Left hindlimb (tissue), 1 donor: Measurements from ENCODE around the gene GAP43.

Experiments used
- DNase-seq: peaks from one replicate; pipeline ENCODE4 v3.0.0-alpha.2; 2018

Gene GAP43

DNA sequence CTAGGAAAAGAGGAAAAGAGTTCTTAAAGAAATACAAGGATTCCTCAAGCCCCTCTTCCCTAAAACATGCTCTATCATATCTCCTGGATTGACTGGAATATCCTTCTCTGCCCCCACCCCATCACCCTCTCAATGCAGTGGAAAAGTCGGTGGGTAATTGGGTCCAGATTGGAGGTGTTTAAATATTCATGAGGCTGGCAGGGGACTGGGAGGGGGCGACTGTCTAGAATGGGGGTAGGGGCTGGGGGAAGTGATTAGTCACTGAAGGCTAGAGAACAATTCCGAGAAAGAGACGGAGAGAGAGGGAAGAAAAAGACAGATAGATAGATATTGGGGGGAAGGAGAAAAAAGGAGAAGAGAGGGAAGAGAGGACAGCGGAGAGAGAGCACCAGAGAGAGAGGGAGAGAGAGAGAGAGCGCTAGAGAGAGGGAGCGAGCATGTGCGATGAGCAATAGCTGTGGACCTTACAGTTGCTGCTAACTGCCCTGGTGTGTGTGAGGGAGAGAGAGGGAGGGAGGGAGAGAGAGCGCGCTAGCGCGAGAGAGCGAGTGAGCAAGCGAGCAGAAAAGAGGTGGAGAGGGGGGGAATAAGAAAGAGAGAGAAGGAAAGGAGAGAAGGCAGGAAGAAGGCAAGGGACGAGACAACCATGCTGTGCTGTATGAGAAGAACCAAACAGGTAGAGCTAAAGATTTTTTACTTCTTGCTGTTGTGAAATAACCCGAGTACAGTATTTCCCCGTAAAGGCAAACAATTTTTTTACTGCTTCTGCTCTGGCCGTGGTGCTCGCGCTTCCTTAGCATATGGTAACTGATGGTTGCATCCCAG lies at the start of gene GAP43:
Gene GAP43, plus strand, starts transcription at position 467 of the 825 bp plus-strand sequence. Its CDS starts 180 bp downstream, at position 647.
- peak; percentile 62 for DNase-seq

DNA sequence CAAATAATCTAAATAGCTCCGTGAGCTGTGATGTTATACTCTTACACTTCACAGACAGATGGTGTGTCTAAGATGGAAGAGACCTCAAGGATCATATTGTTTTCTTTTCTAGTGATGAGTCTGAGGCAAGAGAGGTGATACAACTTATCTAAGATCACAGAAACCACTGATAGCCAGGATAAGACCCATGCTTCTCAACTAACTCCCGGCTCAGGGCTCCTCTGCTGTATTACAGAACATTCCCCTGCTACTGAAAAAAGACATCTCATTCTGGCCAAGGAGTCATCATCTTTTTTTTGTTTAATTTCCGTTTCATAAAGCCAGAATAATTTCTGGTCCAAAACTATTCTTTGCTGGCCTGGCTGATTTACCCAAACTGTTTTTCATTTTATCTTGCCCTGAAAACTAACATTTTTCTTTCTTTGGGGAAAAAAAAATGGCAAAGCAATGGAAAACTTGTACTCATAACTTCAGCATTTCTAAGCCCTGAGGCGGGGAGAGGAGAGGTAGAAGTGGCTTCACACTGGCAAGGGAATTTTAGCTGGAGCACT lies 46.9 kb upstream of the GAP43 start:
- no peak for DNase-seq

DNA sequence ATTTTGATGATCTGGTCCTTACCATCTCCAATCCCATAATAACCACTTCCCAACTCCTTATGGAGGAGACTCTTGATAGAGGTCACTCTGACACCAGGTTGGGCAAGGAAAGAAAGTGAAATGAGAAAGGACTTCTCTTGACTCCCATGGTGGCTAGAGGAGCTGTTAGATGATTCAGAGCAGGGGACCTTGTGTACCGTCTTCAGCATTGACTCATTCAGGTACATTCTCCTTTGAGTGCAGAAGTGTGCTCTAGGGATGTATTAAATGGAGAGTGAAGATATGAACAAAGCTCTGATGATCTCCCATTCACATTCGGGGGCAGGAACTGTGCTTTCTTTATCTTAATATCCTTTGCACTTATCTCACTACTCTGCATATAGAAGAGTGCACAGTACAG lies 46.3 kb upstream of the GAP43 start:
- DNase-seq, result no peak

- no peak for DNase-seq
Observed at GRCh38 chr3:115578331-115578730, 45.0 kb upstream of the GAP43 start.

GRCh38 chr3:115580566-115580965 lies 42.7 kb upstream of the GAP43 start:
- no peak for DNase-seq

DNA sequence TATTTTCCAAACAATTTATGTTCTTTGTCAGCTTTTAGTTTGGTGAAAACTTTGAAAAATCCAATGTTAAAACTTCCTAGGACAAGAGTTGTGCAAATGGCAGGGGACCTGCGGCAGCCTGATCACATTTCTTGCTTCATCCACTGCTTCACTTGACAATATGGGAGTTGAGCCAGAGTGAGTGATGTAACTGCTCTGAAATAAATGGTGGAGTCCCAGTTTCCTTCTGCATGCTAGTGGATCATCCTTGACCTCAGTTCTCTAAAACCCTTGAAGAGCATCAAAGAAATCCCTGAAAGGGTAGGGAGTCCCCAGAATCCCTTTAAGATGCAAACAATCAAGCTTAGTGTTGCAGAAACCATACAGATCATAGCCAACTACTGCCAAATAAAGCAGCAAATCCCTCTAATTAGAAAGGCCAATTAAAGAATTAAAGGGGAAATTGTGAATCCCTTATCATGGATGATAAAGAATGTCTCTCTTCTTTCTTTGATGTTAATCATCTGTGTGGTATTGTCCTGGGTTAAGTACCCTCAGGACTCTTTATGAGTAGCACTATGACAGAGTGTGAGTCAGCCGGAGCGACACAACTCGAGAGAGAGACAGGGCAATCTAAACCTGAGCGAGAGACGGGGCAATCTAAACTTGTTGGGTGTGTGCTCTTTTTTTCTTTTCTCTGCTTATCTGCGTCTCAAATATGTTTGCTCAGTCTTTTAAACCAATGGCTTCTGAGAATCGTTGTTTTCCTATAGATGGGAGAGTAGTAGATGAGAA lies 41.8 kb upstream of the GAP43 start:
- no peak for DNase-seq

DNA sequence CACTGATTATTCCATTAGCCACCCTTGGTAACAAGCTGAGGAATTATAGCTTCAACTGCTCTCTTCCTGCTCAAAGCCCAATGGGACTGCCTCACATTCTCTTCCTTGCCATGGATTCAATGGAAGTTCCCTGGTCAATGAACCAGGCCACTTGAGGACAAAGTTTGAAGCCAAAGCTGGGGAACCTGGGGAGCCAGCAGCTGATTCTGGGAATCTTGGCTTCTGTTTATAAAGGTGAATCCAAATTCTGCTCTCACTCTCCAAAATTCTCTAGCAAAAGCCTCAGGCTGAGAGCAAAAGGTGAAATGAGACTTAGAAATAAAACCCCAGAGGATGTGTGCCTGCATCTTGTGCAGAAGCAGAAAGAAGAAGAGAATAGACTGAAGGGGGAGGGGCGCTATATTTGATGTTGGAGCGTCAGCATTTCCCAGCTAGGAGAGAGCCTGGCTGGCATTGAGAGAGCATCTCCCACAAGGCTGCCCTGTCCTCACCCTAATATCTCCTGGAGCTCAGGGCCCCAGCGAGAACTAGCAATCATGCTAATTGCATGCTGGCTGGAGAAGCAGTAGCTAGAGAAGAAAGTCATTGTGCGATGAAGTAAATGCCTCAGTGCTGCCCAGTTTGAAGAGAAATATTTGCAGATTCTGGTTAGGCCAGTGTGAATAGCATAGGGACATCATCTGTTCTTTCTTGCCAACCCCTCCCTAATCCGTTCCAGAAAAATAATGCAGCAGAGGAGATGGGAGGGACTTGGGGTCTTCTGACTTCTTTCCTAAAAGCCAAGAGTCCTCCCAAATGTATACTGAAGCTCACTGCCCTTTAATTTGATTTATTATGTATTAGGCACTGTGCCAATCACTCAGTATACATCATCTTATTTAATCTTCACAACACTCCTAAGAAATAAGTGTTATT lies 34.9 kb upstream of the GAP43 start:
- peak; percentile 30 for DNase-seq

GRCh38 chr3:115590873-115591272 lies 32.4 kb upstream of the GAP43 start:
- no peak for DNase-seq

GRCh38 chr3:115595611-115596275 lies 27.6 kb upstream of the GAP43 start:
- DNase-seq, result no peak

DNA sequence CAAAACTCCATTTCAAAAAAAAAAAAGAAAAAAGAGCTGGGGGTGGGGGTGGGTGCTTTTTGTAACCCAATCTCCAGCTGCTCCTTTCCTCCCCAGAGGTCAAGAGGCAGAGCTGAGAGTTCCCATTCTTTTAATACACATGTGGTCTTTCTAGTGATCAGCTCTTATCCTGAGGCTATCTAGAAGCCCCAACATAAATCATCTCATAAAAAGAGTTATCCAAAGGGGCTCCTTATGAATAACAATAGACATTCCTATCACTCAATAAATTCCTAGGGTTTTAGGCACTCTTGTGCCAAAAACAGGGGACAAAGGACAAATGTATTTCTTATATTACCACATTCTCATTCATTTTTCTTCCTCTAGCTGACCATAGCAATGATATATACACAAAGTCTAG lies 25.1 kb upstream of the GAP43 start:
- no peak for DNase-seq

DNA sequence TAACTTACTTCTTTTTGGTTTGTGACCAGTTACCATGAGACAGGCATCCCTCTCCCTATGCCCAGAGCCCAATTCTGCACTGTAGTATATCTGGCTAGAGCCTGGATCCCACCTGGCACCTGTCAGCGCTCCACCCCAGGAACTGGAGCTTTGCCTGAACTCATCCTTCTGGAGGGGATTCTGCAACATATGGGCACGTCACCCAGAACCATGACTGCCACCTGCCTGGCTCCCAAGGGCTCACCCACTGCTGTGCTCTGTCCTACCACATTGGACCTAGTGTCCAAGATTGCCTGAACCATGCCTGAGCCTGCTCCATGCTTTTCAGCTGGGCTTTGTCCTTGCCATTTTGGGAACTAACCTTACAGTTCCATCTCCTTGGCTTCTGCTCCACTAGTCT lies 21.1 kb upstream of the GAP43 start:
- no peak for DNase-seq

DNA sequence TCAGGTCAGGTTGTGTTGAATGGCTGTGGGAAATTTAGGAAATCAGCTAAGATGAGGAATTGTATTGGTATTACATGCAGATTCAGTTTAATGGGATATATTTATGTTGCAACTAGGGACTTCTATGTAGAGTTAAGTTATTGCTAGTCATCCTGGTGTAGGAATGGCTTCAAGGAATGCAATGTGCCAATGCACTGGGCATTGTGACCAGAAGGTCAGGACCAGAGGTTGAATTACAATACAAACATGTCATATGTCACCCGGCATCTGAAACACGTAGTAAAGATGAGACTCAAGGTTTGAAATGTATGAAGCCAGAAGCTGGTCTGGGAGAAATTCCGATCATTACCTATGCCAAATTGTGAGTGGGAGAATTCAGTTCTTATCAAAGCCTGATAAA lies 11.7 kb upstream of the GAP43 start:
- no peak for DNase-seq

- DNase-seq, result no peak
Observed at GRCh38 chr3:115615001-115615814, 8.1 kb upstream of the GAP43 start.

DNA sequence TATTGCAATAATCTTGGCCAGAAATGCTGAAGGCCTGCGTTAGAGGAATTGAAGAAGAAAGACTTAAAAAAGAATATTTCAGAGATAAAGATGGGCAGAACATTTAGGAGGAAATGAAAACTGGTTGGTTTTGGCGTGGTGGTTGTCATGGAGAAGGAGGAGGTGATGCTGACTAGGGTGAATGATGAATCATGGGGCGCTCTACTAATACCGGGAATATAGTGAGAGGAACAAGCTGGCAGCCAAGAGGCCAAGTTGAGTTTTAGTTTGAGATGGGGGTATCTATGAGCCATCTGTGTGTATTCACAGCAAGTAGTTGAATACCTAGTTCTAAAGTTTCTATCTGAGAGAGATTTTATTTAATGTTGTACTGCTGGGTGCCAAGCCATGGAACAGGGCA lies 6.8 kb upstream of the GAP43 start:
- DNase-seq, result no peak

DNA sequence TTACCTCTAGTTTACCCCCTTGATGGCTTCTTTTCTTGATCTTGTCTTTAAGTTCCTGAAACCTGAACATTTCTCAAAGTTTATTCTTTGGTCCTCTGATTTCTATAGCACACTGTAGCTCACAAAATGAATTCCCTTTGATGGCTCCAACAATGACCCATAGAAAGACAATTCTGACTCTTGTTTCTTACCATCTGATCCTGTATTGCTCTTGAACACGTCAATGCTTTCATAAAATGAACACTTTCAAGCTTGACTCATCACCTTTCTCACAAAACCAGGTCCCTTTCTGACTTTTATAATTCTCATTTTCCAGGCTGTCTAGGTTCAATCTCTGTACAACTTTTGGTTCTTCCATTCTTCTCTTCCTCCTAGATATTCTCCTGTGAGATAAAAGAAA lies 5.7 kb upstream of the GAP43 start:
- DNase-seq, result no peak

DNA sequence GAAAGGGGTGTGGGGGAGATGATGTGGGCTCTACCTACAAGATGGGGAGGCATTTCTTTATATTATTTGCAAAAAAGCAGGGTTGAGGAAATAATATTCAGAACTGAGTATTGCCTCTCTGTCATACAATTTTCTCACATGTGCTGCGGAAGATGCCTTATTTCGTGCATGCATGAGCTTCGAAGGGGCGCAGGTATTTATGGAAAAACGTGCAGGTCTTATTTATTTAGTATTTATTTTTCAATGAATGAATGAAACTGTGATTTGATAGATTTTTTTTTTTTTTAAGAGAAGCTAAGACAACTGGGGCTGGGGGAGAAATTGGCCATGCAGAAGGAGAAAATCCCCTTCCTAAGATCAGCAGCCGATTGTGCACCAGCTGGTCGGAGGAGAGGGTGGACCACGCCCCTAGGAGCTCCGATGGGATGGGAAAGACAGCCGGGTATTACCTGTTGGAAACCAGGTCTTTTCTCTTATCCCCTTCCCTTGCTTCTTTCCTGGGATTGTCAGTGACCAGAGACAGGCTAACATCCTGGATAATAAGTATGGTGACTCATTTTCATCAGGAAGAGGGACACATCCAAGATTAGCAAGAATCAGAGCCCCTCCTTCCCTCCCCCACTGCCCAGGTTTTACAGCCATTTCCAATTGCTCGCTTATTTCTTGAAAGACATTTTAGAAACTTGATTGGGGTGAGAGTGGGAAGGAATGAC lies 875 bp downstream of the GAP43 start:
- DNase-seq, result no peak

- no peak for DNase-seq
Observed at GRCh38 chr3:115624901-115625300, 1.6 kb downstream of the GAP43 start.

DNA sequence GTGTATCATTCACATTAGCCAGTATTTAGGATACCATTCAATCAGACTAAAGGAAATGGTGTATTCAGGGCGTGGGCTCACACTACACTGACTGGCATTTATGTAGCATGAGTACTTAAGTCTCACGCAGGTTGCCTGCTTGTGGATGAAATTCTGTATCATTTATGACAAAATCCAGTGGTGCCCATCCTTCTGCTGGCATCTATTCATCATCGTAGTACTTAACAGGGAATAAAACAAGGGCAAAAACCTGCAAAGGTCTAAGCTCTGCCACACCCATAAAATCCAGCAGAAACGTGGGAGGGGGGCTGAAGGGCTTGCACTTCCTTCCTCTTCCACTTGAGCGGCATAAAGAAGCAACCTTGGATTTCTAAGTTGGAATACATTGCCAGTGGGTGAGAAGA lies 2.7 kb downstream of the GAP43 start:
- no peak for DNase-seq

- DNase-seq, result no peak
Observed at GRCh38 chr3:115626721-115627120, 3.4 kb downstream of the GAP43 start.

DNA sequence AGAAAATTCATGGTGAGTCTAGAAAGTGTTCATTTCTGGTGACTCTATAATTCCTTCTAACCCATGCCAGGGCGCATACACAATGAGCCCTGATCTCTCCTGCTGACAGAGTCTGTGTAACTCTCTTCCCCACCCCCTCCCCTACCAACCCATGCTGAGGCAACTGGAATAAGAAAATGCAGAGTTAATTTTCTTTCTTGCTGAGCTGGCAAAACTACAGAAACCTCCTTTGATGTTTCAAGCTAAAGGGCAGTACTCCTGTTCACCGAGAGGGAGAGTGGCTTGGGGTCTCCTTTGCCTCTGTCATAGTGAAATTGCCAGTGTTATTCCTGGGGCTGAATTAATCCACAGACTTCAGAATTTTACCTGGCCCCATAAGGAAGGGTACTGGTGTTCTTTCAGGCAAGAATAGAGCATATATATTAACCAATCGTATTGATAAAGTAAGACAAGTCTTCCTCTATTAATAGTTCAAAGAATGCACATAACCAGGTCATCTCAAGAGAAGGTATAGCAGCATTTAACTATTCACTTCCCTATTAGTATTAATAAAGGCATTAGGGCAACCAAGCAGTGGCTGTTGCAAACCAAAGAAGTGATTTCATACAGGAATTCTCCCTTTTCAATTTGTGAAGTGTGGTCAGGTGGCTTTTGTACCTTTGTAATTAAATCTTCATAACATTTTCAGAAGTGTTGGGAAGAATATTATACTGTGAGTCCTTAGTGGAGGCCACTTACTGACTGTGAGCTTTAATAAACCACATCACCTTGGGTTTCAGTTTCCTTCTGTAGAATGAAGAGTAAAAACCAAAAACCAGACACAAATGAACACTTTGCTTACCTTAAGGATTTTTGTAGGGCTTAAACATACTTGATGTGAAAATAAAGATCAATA lies 4.1 kb downstream of the GAP43 start:
- no peak for DNase-seq
